DND-41 (cell line): ENCODE results near the gene KCTD18.

Source experiments
- CTCF ChIP-seq: IDR thresholded peaks from 2 replicates; pipeline ENCODE4 v1.5.1; 2012; ENCODE audit warnings: borderline replicate concordance, low read length, moderate library complexity, mild to moderate bottlenecking; ENCODE audit not compliant: poor library complexity, severe bottlenecking; ENCODE audit errors: extremely low read depth
- EZH2 ChIP-seq: IDR thresholded peaks from 3 replicates; pipeline ENCODE4 v1.6.1; 2012; ENCODE audit warnings: borderline replicate concordance, low read depth, mild to moderate bottlenecking, moderate library complexity, low read length, inconsistent platforms; ENCODE audit not compliant: severe bottlenecking

GRCh38 chr2:200538139-200538538 is 28.3 kb upstream of the KCTD18 start:
- TF ChIP-seq CTCF, result no peak
- no peak for TF ChIP-seq EZH2
